ENCODE results near the gene GRIN2A. TPM values are rescaled to one million over a fixed set of nuclear protein-coding genes. Genes with fewer than 3 reads are reported as not detected.

GRIN2A gene
- total RNA-seq, 1 donor from 2014 or later = 1.5 TPM

DNA sequence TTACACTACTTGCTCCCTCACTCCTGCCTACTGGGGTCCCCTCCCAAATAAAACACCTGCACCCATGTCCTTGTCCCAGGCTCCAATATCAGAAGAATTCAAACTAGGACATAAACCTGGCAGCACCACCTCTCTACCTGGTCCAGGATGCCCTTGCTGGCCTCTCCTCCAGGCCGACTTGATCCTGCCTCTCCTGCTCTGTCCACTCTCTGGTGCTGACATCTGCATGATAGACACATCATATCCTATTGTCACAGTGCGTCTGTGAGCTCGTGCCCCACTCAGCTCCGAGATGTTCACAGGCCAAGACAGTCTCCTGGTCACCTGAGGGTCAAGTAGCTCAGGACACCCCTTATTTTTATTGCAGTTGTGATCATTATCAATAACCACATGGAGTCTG lies 31.5 kb upstream of the GRIN2A start:
- ATAC-seq (ENCODE audit: low read depth) (no peak), DNase-seq (no peak)
- TF ChIP-seq CTCF (IDR thresholded peaks at IDR 0.05) = no peak
- intact Hi-C loops (cut with micrococcal nuclease) = no loop called here
- H3K9me3 Mint-ChIP-seq = no peaks in the 10 kb centered on the region
- no peak overlapping the region for H3K27ac Mint-ChIP-seq
- CTCF ChIA-PET = no interaction called here
- no peaks in the 10 kb centered on the region for H3K36me3 Mint-ChIP-seq (ENCODE audit: low read depth)
- POLR2A ChIA-PET = no interaction called here
- H3K4me3 Mint-ChIP-seq = no peak overlapping the region
- peaks cover 29% of the 10 kb centered on the region for H3K27me3 Mint-ChIP-seq
- no peaks in the 10 kb centered on the region for H3K4me1 Mint-ChIP-seq

DNA sequence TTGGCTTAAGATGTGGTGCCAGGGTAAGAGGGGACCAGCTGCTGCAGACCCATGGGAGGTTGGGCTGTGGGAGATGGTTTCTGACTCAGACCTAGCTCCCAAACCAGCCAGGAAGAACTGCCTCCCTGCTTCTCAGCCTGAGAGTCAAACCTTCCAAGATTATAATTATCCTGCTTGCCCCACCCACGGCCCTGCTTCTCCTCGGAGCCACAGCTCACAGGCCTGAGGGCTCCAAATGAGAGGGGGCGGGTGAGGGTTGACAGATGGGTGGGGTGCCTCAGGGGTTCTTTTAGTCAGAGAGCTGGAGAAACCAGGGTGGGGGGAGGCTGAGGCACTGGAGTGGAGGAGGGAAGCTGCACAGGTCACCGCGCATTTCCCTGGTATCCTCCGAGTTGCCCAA lies 28.7 kb upstream of the GRIN2A start:
- intact Hi-C loops (cut with micrococcal nuclease) = no loop called here
- Mint-ChIP-seq H3K4me3 (no peak overlapping the region), H3K27ac (no peak overlapping the region), H3K4me1 (no peaks in the 10 kb centered on the region), H3K27me3 (peaks cover 28% of the 10 kb centered on the region), H3K36me3 (ENCODE audit: low read depth) (no peaks in the 10 kb centered on the region), H3K9me3 (peaks cover 2% of the 10 kb centered on the region)
- no peak for TF ChIP-seq CTCF (IDR thresholded peaks at IDR 0.05)
- ATAC-seq (ENCODE audit: low read depth) = no peak
- POLR2A ChIA-PET = no interaction called here
- no peak for DNase-seq
- CTCF ChIA-PET = no interaction called here

- TF ChIP-seq CTCF (IDR thresholded peaks at IDR 0.05) = no peak
- Mint-ChIP-seq H3K9me3 (peaks cover 6% of the 10 kb centered on the region), H3K4me3 (no peak overlapping the region), H3K27me3 (peaks cover 29% of the 10 kb centered on the region), H3K27ac (no peak overlapping the region), H3K4me1 (no peaks in the 10 kb centered on the region), H3K36me3 (ENCODE audit: low read depth) (no peaks in the 10 kb centered on the region)
- DNase-seq (no peak), ATAC-seq (ENCODE audit: low read depth) (no peak)
- POLR2A ChIA-PET = interaction anchor here (0.6 kb wide), 1 partner anchor 648 kb away, joined by 3 read pairs; no protein-coding TSS in a partner anchor
- intact Hi-C loops (cut with micrococcal nuclease) = no loop called here
- CTCF ChIA-PET = no interaction called here
These were observed 24.6 kb upstream of the GRIN2A start for GRCh38 chr16:10206865-10207264.

DNA sequence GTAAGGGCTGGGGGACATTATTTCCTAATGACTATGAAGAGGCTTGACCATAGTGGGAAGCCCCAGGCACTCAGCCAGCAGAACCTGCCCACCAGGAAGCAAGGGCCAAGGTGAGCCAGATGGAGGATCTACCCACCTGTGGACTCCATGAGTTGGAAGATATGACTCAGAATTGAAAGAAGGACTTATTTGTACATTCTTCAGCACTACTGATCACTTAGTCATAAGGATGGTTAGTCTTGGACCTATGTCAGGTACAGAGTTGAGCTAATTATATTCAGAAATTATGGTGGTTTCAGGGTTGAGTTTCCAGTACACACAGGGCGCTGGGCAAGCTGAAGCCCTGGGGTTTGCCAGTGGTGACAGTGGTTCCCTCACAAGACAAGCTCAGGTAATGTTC lies 24.0 kb upstream of the GRIN2A start:
- Mint-ChIP-seq H3K9me3 (peaks cover 6% of the 10 kb centered on the region), H3K27ac (no peak overlapping the region), H3K4me1 (no peaks in the 10 kb centered on the region), H3K4me3 (no peak overlapping the region), H3K36me3 (ENCODE audit: low read depth) (no peaks in the 10 kb centered on the region), H3K27me3 (peaks cover 28% of the 10 kb centered on the region)
- DNase-seq (no peak), ATAC-seq (ENCODE audit: low read depth) (no peak)
- ChIA-PET CTCF (no interaction called here), POLR2A (interaction anchor here (0.6 kb wide), 1 partner anchor 648 kb away, joined by 3 read pairs; no protein-coding TSS in a partner anchor)
- intact Hi-C loops (cut with micrococcal nuclease) = no loop called here
- TF ChIP-seq CTCF (IDR thresholded peaks at IDR 0.05) = no peak

DNA sequence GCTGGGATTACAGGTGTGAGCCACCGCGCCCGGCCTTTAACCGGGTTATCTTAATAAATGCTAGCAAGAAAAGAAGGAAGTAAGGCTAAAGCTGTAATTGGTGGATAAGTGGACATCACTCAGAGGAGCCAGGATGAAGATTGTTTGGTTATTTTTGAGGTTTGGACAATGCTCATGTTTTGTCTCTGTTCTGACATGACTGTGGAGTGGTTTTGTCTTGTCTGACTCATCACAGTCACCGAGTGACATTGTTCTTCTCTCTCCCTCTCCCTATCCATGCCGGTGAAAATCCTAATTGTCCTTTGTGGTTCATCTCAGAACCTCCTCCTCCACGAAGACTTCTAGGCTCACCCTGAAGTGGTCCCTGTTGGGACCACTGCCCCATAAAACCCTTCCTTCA lies 23.5 kb upstream of the GRIN2A start:
- ATAC-seq (ENCODE audit: low read depth) (no peak), DNase-seq (no peak)
- Mint-ChIP-seq H3K36me3 (ENCODE audit: low read depth) (no peaks in the 10 kb centered on the region), H3K27me3 (peaks cover 27% of the 10 kb centered on the region), H3K9me3 (peaks cover 6% of the 10 kb centered on the region), H3K4me3 (no peak overlapping the region), H3K4me1 (no peaks in the 10 kb centered on the region), H3K27ac (no peak overlapping the region)
- intact Hi-C loops (cut with micrococcal nuclease) = no loop called here
- no peak for TF ChIP-seq CTCF (IDR thresholded peaks at IDR 0.05)
- ChIA-PET POLR2A (no interaction called here), CTCF (no interaction called here)
